ENCODE measurements around the gene GRID1. TPM values are rescaled to one million over a fixed set of nuclear protein-coding genes. Genes with fewer than 3 reads are reported as not detected.
"Not testable (repeated sequence)": the region's sequence is repeated elsewhere in the genome, so short reads cannot be mapped to it uniquely, and the experiment has no call there.

GRID1 gene
- total RNA-seq, 2 donors from 2014 or later, result not detected

GRCh38 chr10:86188796-86189558 lies 177.6 kb downstream of the GRID1 start:
- no peaks in the 10 kb centered on the region for H3K9me3 Mint-ChIP-seq
- H3K4me1 Mint-ChIP-seq (ENCODE audit: low read depth in 2 of 2), result no peaks in the 10 kb centered on the region
- peaks cover 22 to 23% of the 10 kb centered on the region in 2 donors for H3K27me3 Mint-ChIP-seq
- ATAC-seq (no peak), DNase-seq (ENCODE audit: low spot score) (no peak)
- H3K36me3 Mint-ChIP-seq, result no peaks in the 10 kb centered on the region
- H3K4me3 Mint-ChIP-seq, result no peak overlapping the region
- no peak overlapping the region for H3K27ac Mint-ChIP-seq

- Mint-ChIP-seq H3K27me3 (peaks cover 22 to 23% of the 10 kb centered on the region in 2 donors), H3K4me3 (no peak overlapping the region), H3K4me1 (ENCODE audit: low read depth in 2 of 2) (no peaks in the 10 kb centered on the region), H3K9me3 (no peaks in the 10 kb centered on the region), H3K36me3 (no peaks in the 10 kb centered on the region), H3K27ac (no peak overlapping the region)
- ATAC-seq, result no peak
- DNase-seq (ENCODE audit: low spot score), result no peak
These were observed 178.3 kb downstream of the GRID1 start for GRCh38 chr10:86188326-86188725.

DNA sequence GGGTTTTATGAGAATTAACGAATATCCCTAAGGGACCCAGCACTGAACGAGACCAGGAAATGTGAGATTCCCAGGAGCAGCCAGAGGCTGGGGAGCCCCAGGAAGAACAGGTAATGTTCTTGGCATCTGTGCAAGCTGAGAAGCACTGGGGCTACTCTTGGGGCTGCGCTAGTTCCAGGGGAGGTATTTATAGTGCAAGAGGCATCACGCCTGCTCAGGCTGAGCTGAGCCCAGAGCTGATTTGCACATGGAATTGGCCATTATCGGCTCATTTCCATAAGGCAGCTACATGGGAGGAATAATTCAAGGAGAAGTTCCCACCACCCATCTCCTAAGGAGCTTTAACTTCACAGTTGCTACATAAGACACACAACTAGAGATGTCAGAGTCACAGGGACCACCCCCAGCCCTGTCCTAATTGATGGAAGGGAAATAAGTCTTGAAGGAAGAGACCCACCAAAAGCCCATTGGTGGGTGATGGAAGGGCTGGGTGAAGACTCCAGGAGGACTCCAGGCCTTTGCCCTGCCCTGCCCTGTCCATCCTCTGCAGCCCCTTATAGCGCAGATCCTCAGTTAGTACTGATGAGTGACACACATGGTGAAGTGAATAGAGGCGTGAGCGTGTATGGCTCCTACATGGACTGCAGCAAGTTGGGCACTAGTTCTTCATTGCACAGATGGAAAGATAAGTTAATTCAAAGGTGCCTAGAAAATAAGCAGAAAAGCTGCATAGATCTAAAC lies 178.9 kb downstream of the GRID1 start:
- Mint-ChIP-seq H3K27ac (no peak overlapping the region), H3K27me3 (peaks cover 22 to 23% of the 10 kb centered on the region in 2 donors), H3K4me3 (no peak overlapping the region), H3K9me3 (no peaks in the 10 kb centered on the region), H3K4me1 (ENCODE audit: low read depth in 2 of 2) (no peaks in the 10 kb centered on the region), H3K36me3 (no peaks in the 10 kb centered on the region)
- ATAC-seq, result no peak
- no peak for DNase-seq (ENCODE audit: low spot score)

GRCh38 chr10:86186633-86187032 lies 180.0 kb downstream of the GRID1 start:
- Mint-ChIP-seq H3K4me1 (ENCODE audit: low read depth in 2 of 2) (no peaks in the 10 kb centered on the region), H3K27ac (no peak overlapping the region), H3K36me3 (no peaks in the 10 kb centered on the region), H3K27me3 (peaks cover 21 to 23% of the 10 kb centered on the region in 2 donors), H3K4me3 (no peak overlapping the region), H3K9me3 (no peaks in the 10 kb centered on the region)
- DNase-seq (ENCODE audit: low spot score) (no peak), ATAC-seq (no peak)

- H3K27ac Mint-ChIP-seq, result no peak overlapping the region
- no peak for ATAC-seq
- H3K27me3 Mint-ChIP-seq, result peaks cover 7 to 23% of the 10 kb centered on the region in 2 donors
- no peaks in the 10 kb centered on the region for H3K4me1 Mint-ChIP-seq (ENCODE audit: low read depth in 2 of 2)
- no peaks in the 10 kb centered on the region for H3K36me3 Mint-ChIP-seq
- H3K4me3 Mint-ChIP-seq, result no peak overlapping the region
- DNase-seq (ENCODE audit: low spot score), result no peak
- no peaks in the 10 kb centered on the region for H3K9me3 Mint-ChIP-seq
These were observed 184.0 kb downstream of the GRID1 start for GRCh38 chr10:86182595-86182994.

DNA sequence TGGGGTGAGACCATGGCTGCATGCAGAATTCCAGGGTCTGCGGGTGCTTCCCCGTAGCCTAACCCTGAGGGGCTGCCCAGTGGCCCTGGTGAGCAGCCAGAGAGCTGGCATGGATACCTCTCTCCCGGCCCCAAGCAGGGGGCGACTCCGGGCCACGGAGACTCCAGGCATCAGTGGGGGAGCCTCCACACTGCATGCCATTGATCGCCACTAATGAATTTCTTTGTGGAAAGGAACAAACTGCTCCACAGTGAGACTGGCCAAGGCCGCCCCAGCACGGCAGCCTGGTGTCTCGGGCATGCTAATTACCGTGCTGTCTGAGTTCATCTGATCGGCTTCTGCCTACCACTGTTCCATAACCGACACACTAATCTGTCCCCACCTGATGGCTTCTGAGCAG lies 184.4 kb downstream of the GRID1 start:
- Mint-ChIP-seq H3K4me1 (ENCODE audit: low read depth in 2 of 2) (no peaks in the 10 kb centered on the region), H3K27me3 (peaks cover 7 to 23% of the 10 kb centered on the region in 2 donors), H3K9me3 (no peaks in the 10 kb centered on the region), H3K27ac (no peak overlapping the region), H3K36me3 (no peaks in the 10 kb centered on the region), H3K4me3 (no peak overlapping the region)
- ATAC-seq (no peak), DNase-seq (ENCODE audit: low spot score) (no peak)

- Mint-ChIP-seq H3K9me3 (no peaks in the 10 kb centered on the region), H3K36me3 (no peaks in the 10 kb centered on the region), H3K27ac (no peak overlapping the region), H3K27me3 (peaks cover 4 to 15% of the 10 kb centered on the region in 2 donors), H3K4me3 (no peak overlapping the region), H3K4me1 (ENCODE audit: low read depth in 2 of 2) (no peaks in the 10 kb centered on the region)
- ATAC-seq (peak in 1 of 2 donors; percentile 46), DNase-seq (ENCODE audit: low spot score) (no peak)
These were observed 185.7 kb downstream of the GRID1 start for GRCh38 chr10:86180861-86181260.

DNA sequence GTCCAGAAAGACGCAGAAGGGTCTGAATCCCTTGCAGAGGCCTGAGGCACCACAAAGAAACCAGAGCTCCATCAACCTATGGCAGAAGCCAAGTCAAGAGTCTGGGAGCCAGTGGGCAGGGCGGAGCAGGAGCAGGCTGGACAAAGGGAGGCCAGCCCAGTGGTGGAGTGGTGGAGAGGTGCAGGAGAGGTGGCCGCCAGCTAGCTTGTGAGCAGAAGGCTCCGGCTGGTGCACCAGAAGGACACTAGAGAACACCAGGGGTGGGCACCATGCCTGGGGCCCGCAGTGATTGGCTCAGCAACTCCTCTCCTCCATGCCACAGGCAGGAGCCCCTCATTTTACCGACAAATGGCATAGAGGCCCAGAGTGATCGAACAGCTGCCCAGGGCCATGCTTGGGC lies 186.6 kb downstream of the GRID1 start:
- no peak for DNase-seq (ENCODE audit: low spot score)
- ATAC-seq, result peak in 1 of 2 donors; percentile 15
- H3K9me3 Mint-ChIP-seq, result no peaks in the 10 kb centered on the region
- H3K36me3 Mint-ChIP-seq, result no peaks in the 10 kb centered on the region
- H3K27ac Mint-ChIP-seq, result no peak overlapping the region
- peaks cover 2 to 8% of the 10 kb centered on the region in 2 donors for H3K27me3 Mint-ChIP-seq
- H3K4me3 Mint-ChIP-seq, result no peak overlapping the region
- no peaks in the 10 kb centered on the region for H3K4me1 Mint-ChIP-seq (ENCODE audit: low read depth in 2 of 2)

- H3K27me3 Mint-ChIP-seq, result no peaks in the 10 kb centered on the region
- H3K9me3 Mint-ChIP-seq, result no peaks in the 10 kb centered on the region
- H3K4me3 Mint-ChIP-seq, result no peak overlapping the region
- DNase-seq (ENCODE audit: low spot score) (no peak), ATAC-seq (no peak)
- H3K36me3 Mint-ChIP-seq, result no peaks in the 10 kb centered on the region
- H3K27ac Mint-ChIP-seq, result no peak overlapping the region
- H3K4me1 Mint-ChIP-seq (ENCODE audit: low read depth in 2 of 2), result no peaks in the 10 kb centered on the region
These were observed 187.5 kb downstream of the GRID1 start for GRCh38 chr10:86179153-86179524.

DNA sequence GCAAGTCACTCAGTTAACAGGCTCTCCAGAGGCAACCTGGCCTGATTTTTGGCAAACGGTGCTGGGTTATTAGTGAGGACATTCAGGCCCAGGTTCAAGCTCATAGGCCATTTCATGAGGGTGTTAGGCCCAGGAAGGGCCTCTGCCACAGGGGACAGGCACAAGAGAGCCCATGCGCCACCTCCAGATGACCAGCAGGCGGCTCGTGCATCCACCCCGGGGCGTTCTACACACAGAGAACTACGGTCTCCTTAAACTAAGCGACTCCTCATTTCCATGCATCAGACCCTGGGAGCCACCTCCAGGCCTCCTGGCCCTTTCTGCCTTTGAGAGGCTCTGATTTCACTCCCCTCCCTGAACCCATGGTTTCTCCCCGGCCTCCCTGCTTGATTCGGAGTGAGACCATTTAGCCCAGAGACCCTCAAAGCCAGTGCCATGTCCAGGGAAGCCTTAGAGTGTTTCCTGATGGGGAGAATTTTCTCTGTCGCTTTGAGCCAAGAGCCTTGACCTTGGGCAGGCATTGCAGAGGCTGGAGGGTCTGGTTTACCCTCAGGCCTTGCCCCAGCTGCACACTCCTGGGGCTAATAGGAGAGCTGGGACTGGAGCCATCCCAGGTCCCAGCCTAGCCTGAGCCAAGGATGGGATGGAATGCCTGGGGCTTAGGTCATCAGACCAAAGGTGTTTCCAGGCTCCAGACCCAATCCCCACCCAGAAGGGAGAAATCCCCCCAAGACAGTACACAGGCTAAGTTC lies 188.0 kb downstream of the GRID1 start:
- H3K27me3 Mint-ChIP-seq, result no peaks in the 10 kb centered on the region
- peak in 1 of 2 donors; percentile 37 for ATAC-seq

GRCh38 chr10:86177537-86178155 lies 188.9 kb downstream of the GRID1 start:
- ATAC-seq (no peak), DNase-seq (ENCODE audit: low spot score) (no peak)
- Mint-ChIP-seq H3K36me3 (no peaks in the 10 kb centered on the region), H3K4me3 (no peak overlapping the region), H3K9me3 (no peaks in the 10 kb centered on the region), H3K4me1 (ENCODE audit: low read depth in 2 of 2) (no peaks in the 10 kb centered on the region), H3K27ac (no peak overlapping the region), H3K27me3 (no peaks in the 10 kb centered on the region)

More for the DNA sequence above, 188.0 kb downstream of the GRID1 start:
- Mint-ChIP-seq H3K4me1 (ENCODE audit: low read depth in 2 of 2) (no peaks in the 10 kb centered on the region), H3K9me3 (no peaks in the 10 kb centered on the region), H3K36me3 (no peaks in the 10 kb centered on the region), H3K27ac (no peak overlapping the region), H3K4me3 (no peak overlapping the region)
- no peak for DNase-seq (ENCODE audit: low spot score)

DNA sequence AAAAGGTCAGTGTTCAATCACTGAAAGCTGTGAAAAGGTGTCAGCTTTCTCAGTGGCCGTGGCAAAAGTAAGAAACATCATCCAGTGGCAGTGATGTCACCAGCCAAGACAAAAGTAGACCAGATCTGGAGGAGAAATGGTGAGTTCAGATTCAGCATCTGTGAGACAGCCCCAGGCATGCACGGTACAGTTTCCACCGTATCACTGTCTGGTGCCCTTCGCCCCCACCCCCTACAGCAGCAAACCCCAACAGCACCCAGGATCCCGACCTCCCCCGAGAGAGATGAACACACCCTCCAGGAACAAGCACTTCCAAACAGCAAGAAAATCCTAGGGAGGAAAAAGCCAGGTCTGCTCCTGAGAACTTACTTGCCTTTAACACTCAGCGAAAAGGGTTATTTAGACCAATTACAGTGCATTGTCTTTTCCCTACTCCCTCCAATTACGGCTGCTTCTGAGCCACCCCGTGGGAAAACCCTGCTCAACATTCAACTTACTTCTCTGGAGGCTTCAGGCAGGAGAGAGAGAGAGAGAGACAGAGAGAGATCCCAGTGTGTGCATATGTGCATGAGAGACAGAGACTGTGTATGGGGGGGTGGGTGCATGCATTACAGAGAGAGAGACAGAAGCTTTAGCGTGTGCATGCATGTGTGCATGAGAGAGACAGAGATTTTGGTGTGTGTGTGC lies 189.6 kb downstream of the GRID1 start:
- ATAC-seq (no peak), DNase-seq (ENCODE audit: low spot score) (no peak)
- H3K4me3 Mint-ChIP-seq, result no peak overlapping the region
- no peaks in the 10 kb centered on the region for H3K9me3 Mint-ChIP-seq
- no peaks in the 10 kb centered on the region for H3K4me1 Mint-ChIP-seq (ENCODE audit: low read depth in 2 of 2)
- no peaks in the 10 kb centered on the region for H3K36me3 Mint-ChIP-seq
- no peak overlapping the region for H3K27ac Mint-ChIP-seq
- no peaks in the 10 kb centered on the region for H3K27me3 Mint-ChIP-seq

DNA sequence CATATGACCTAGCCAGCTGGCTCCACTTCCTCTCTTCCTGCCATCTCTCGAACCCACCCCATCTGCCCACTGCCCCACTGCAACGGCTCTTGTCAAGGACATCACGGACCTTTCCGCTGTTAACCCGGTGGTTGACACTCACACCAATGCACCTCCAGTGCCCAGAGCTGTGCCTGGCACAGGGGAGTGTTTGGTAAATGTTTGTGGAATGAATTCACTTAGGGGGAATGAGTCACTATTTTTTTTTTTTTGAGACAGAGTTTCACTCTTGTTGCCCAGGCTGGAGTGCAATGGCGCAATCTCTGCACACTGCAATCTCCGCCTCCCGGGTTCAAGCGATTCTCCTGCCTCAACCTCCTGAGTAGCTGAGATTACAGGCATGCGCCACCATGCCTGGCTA lies 191.1 kb downstream of the GRID1 start:
- DNase-seq (ENCODE audit: low spot score); ATAC-seq; H3K9me3 Mint-ChIP-seq; H3K36me3 Mint-ChIP-seq; H3K4me3 Mint-ChIP-seq; H3K27ac Mint-ChIP-seq; H3K4me1 Mint-ChIP-seq (ENCODE audit: low read depth in 2 of 2); H3K27me3 Mint-ChIP-seq: not testable (repeated sequence)
